ENCODE measurements around the gene SDCBP2. TPM values are rescaled to one million over a fixed set of nuclear protein-coding genes. Genes with fewer than 3 reads are reported as not detected.

SDCBP2 gene
- total and polyA plus RNA-seq, 4 donors, result 1.9 to 6.1 (median 4.7) TPM

DNA sequence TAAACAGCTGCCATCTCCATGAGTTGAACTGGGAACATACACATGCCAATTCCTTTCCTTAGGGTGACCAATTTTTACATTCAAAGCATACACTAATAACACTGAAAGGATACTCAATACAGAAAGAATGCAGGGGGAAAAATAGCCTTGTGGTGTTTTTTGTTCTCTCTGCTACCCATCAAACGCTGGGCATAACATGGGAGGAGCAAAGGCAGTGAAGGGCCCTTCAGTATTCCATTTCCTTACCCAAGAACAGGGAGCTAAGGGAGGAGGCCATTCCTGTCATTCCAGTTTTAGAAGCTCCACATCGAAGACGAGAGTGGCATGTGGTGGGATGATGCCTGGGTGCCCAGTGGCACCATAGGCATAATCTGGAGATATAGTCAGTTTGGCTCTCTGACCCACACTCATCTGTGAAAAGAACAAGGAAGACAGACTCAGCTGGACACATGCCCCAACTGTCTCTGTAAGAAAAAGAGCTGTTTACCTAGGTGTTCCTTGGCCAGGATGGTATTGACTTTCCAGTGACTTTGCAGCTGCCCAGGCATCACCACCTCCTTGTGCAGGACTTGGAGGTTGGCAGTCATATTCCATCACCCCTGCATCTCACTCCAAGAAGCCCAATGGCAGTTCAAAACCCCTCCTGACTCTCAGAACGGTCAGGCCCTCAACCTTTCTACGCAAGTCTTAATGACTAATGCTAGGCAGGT lies 43.0 kb upstream of the SDCBP2 start (continued):
- TF ChIP-seq, protein P1, sequence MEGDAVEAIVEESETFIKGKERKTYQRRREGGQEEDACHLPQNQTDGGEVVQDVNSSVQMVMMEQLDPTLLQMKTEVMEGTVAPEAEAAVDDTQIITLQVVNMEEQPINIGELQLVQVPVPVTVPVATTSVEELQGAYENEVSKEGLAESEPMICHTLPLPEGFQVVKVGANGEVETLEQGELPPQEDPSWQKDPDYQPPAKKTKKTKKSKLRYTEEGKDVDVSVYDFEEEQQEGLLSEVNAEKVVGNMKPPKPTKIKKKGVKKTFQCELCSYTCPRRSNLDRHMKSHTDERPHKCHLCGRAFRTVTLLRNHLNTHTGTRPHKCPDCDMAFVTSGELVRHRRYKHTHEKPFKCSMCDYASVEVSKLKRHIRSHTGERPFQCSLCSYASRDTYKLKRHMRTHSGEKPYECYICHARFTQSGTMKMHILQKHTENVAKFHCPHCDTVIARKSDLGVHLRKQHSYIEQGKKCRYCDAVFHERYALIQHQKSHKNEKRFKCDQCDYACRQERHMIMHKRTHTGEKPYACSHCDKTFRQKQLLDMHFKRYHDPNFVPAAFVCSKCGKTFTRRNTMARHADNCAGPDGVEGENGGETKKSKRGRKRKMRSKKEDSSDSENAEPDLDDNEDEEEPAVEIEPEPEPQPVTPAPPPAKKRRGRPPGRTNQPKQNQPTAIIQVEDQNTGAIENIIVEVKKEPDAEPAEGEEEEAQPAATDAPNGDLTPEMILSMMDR (IDR thresholded peaks at IDR 0.05; ENCODE audit: low read depth, low read length, missing input control), result no peak
- TF ChIP-seq HNF4G (IDR thresholded peaks at IDR 0.05), result no peak
- TF ChIP-seq FOXA1 (IDR thresholded peaks at IDR 0.05), result no peak
- TF ChIP-seq, protein P2, sequence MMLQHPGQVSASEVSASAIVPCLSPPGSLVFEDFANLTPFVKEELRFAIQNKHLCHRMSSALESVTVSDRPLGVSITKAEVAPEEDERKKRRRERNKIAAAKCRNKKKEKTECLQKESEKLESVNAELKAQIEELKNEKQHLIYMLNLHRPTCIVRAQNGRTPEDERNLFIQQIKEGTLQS (IDR thresholded peaks at IDR 0.05), result no peak
- TF ChIP-seq, protein P3, sequence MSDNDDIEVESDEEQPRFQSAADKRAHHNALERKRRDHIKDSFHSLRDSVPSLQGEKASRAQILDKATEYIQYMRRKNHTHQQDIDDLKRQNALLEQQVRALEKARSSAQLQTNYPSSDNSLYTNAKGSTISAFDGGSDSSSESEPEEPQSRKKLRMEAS (IDR thresholded peaks at IDR 0.05), result no peak
- TF ChIP-seq JUND (IDR thresholded peaks at IDR 0.05), result no peak
- TF ChIP-seq YY1 (IDR thresholded peaks at IDR 0.05), result no peak
- no peak for TF ChIP-seq RAD21 (IDR thresholded peaks at IDR 0.05)

DNA sequence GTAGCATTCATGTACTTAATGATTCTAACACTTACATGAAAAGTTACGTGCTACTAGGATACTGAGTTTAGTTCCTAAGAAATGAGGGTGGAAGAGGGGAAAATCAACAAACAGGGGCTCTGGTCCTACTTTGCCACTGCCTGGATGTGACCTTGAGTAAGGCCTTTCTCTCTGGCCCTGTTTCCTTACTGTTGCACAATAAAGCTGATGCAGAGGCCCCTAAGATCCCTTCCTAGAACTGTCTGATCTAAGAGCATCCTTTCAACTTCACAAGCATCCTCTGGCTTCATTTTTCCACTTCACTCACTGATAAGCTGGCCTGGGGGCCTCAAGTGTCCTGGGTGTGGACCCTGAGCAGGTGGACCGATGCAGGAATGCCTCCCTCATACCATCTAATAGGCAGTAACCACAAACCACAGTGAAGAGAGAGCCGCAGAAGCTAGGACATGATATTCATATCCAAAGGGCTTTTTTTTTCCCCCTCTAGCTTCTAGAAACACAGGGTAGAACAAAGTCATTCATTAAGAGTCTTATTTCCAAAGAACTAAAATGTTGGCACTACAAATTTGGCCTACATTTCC lies 42.4 kb upstream of the SDCBP2 start:
- H3K9ac ChIP-seq (ENCODE audit: low read depth in 1 of 2, low read length in 2 of 2), result no peak overlapping the region
- no peak overlapping the region for H3K4me3 ChIP-seq (ENCODE audit: low read depth in 1 of 3, low read length in 3 of 3)
- peaks cover under 1 to 10% (median 3%) of the 10 kb centered on the region in 4 donors for H3K4me1 ChIP-seq (ENCODE audit: control insufficient read depth in 4 of 4, insufficient read depth in 4 of 4, low read length in 3 of 4)
- TF ChIP-seq YY1 (IDR thresholded peaks at IDR 0.05), result no peak
- TF ChIP-seq RXRA (IDR thresholded peaks at IDR 0.05), result no peak
- TF ChIP-seq, protein P4, sequence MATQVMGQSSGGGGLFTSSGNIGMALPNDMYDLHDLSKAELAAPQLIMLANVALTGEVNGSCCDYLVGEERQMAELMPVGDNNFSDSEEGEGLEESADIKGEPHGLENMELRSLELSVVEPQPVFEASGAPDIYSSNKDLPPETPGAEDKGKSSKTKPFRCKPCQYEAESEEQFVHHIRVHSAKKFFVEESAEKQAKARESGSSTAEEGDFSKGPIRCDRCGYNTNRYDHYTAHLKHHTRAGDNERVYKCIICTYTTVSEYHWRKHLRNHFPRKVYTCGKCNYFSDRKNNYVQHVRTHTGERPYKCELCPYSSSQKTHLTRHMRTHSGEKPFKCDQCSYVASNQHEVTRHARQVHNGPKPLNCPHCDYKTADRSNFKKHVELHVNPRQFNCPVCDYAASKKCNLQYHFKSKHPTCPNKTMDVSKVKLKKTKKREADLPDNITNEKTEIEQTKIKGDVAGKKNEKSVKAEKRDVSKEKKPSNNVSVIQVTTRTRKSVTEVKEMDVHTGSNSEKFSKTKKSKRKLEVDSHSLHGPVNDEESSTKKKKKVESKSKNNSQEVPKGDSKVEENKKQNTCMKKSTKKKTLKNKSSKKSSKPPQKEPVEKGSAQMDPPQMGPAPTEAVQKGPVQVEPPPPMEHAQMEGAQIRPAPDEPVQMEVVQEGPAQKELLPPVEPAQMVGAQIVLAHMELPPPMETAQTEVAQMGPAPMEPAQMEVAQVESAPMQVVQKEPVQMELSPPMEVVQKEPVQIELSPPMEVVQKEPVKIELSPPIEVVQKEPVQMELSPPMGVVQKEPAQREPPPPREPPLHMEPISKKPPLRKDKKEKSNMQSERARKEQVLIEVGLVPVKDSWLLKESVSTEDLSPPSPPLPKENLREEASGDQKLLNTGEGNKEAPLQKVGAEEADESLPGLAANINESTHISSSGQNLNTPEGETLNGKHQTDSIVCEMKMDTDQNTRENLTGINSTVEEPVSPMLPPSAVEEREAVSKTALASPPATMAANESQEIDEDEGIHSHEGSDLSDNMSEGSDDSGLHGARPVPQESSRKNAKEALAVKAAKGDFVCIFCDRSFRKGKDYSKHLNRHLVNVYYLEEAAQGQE (IDR thresholded peaks at IDR 0.05), result no peak
- no peak for TF ChIP-seq HNF4A (conservative IDR thresholded peaks at IDR 0.05)
- TF ChIP-seq RAD21 (IDR thresholded peaks at IDR 0.05), result no peak
- no peak for TF ChIP-seq HNF4G (IDR thresholded peaks at IDR 0.05)
- no peak overlapping the region for H3K27ac ChIP-seq (ENCODE audit: low read depth in 1 of 2, low read length in 2 of 2)
- H3K36me3 ChIP-seq (ENCODE audit: control insufficient read depth in 4 of 4, insufficient read depth in 3 of 4, low read depth in 1 of 4, low read length in 3 of 4), result peaks cover 5 to 18% (median 10%) of the 10 kb centered on the region in 4 donors
- no peaks in the 10 kb centered on the region for H3K27me3 ChIP-seq (ENCODE audit: control insufficient read depth in 4 of 4, insufficient read depth in 4 of 4, low read length in 3 of 4)
- 91% methylated on average over 3 of the region's 3 CpGs for WGBS
- no peak for DNase-seq (ENCODE audit: low spot score)
- H3K9me3 ChIP-seq (ENCODE audit: control insufficient read depth in 4 of 4, low read length in 3 of 4), result no peaks in the 10 kb centered on the region

DNA sequence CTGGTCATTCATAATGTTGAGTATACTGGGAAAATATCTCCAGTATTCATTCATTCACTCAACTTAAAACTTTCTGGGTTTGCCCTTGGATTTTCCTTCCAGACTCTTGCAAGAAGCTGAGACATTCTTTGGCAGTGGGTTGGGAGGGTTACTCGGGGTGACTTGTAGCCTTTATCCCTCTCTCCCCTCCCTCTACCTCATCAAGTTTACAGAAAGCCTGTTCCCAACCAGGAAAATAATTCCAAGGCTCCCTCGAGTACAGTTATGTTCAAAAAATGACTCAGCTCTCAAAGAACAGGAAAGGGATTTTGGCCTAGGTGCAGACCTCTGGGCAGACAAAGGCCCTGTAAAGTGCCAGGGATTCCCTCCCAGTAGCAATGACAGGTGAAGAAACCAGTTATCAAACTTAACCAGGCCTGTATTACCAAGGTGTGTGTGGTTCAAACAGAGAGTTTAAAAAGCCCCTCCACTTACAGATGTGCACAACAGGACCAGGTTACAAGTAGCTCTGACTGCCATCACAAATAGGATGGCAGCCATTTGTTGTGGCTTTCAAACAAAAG lies 41.7 kb upstream of the SDCBP2 start:
- peaks cover 0 to 8% (median 3%) of the 10 kb centered on the region in 4 donors for H3K4me1 ChIP-seq (ENCODE audit: control insufficient read depth in 4 of 4, insufficient read depth in 4 of 4, low read length in 3 of 4)
- no peak overlapping the region for H3K9ac ChIP-seq (ENCODE audit: low read depth in 1 of 2, low read length in 2 of 2)
- no peak overlapping the region for H3K4me3 ChIP-seq (ENCODE audit: low read depth in 1 of 3, low read length in 3 of 3)
- peaks cover 5 to 18% (median 10%) of the 10 kb centered on the region in 4 donors for H3K36me3 ChIP-seq (ENCODE audit: control insufficient read depth in 4 of 4, insufficient read depth in 3 of 4, low read depth in 1 of 4, low read length in 3 of 4)
- no peaks in the 10 kb centered on the region for H3K27me3 ChIP-seq (ENCODE audit: control insufficient read depth in 4 of 4, insufficient read depth in 4 of 4, low read length in 3 of 4)
- H3K9me3 ChIP-seq (ENCODE audit: control insufficient read depth in 4 of 4, low read length in 3 of 4), result no peaks in the 10 kb centered on the region
- WGBS, result 84% methylated on average over 2 of the region's 2 CpGs
- TF ChIP-seq SP1 (IDR thresholded peaks at IDR 0.05) (no peak), TAF1 (conservative IDR thresholded peaks at IDR 0.05) (no peak)
- TF ChIP-seq, protein P2 (IDR thresholded peaks at IDR 0.05), result no peak
- DNase-seq (ENCODE audit: low spot score), result no peak
- H3K27ac ChIP-seq (ENCODE audit: low read depth in 1 of 2, low read length in 2 of 2), result no peak overlapping the region
